GM19467 (cell line): Measurements from ENCODE around the gene FGD6.
"Not testable (repeated sequence)": the region's sequence is repeated elsewhere in the genome, so short reads cannot be mapped to it uniquely, and the experiment has no call there.

Source experiments
- ATAC-seq: cut with Tn5 transposase; IDR thresholded peaks from one replicate; pipeline ENCODE4 v1.9.1; 2021; ENCODE audit warnings: mild to moderate bottlenecking, moderate library complexity; ENCODE audit not compliant: unreplicated experiment

FGD6 gene

GRCh38 chr12:95206916-95207315 is 10.4 kb downstream of the FGD6 start:
- ATAC-seq, result no peak

DNA sequence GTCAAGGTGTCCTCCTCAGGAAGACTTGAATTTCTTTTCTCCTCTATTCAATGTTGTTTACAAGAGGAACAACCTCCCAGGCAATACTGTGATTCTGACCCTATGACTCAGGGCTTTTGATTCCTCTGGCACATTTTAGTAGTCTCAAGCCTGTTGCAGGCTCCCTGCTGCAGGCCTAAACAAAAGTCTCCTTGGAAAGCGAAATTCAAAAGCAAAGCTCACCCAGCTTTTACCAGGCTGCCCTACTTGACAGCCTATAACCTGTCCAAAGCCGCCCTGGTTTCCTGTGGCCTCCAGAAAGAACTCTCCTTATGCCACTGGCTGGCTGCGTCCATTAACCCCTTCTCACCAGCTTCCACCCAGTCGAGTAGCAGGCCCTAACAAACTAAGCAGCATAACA is 11.6 kb downstream of the FGD6 start:
- no peak for ATAC-seq

DNA sequence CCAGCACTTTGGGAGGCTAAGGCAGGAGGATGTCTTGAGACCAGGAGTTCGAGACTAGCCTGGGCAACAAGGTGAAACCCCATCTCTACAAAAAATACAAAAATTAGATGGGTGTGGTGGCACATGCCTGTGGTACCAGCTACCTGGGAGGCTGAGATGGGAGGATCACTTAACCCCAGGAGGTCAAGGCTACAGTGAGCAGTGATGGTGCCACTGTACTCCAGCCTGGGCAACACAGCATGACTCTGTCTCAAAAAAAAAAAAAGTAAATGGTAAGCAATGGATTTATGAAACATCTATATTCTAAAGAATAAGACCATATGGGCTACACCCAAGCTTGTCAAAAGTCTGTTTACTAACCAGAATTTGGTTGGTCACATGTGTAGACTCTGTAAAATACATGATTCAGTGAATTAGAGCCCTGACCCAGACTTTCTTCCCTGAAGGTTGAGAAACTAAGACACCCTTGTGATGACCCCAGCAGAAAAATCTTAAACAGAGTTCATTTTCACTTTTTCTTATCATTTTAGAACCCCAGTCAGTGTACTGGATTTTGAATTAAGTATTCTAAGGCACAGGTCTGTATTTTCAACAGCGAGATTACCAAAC is 12.1 kb downstream of the FGD6 start:
- no peak for ATAC-seq

DNA sequence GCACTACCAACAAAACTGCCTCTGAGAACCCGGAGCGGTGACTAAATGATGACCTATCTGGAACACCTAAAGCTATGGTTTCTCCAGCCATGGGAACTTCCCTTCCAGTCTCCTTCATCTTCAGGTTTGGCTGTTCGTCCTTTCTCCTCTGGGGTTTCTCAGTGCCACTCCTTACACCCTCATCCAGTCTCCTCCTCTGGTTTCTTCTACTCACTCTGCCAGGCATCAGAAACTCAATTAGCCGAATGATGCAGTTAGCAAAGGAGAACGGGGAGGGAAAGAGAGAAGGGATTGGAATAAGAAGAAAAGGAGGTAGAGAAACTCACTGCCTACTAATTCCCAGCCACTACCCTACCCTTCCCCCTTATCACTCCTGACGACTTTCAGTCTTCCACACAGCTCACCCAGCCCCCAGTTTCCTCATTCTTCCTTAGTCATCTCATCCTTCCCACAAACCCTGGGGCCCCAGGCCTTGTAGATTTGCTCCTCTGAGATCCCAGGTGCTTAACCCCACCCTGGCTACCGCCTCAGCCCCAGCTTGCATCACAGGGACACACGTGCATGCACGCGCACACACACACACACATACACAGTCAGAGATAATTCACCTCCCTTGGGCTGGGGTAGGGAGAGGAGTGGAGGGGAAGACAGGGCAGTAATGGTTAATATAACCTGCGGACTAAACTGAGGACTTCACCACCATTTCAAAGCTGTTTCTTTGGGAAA is 13.0 kb downstream of the FGD6 start:
- no peak for ATAC-seq

GRCh38 chr12:95203487-95204030 is 13.7 kb downstream of the FGD6 start:
- no peak for ATAC-seq

- ATAC-seq, result no peak
Measured at GRCh38 chr12:95202691-95203486, 14.4 kb downstream of the FGD6 start.

- no peak for ATAC-seq
Measured at GRCh38 chr12:95201056-95201670, 16.1 kb downstream of the FGD6 start.

- no peak for ATAC-seq
Measured at GRCh38 chr12:95200128-95200894, 17.0 kb downstream of the FGD6 start.

GRCh38 chr12:95198914-95199313 is 18.4 kb downstream of the FGD6 start:
- peak; percentile 47 for ATAC-seq

DNA sequence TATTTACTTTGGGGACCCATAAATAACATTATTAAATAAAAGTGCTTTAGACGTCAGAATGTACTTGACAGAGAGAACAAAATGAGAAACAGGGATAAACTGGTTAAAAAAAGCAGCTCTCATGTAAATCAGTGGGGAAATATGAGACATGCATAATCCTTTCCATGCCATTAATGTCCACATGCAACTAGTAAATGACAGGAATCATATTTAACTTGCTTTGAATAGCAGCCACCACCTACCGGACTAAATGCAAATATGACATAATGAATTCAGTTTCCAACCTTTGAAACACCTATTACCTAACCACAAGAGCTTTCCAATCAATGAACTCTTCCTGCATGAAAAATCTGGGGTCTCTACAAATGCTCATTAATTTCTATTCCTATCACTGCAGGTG is 19.6 kb downstream of the FGD6 start:
- ATAC-seq, result no peak

- ATAC-seq, result not testable (repeated sequence)
Measured at GRCh38 chr12:95196875-95197569, 20.2 kb downstream of the FGD6 start.

- no peak for ATAC-seq
Measured at GRCh38 chr12:95195122-95195521, 22.1 kb downstream of the FGD6 start.

DNA sequence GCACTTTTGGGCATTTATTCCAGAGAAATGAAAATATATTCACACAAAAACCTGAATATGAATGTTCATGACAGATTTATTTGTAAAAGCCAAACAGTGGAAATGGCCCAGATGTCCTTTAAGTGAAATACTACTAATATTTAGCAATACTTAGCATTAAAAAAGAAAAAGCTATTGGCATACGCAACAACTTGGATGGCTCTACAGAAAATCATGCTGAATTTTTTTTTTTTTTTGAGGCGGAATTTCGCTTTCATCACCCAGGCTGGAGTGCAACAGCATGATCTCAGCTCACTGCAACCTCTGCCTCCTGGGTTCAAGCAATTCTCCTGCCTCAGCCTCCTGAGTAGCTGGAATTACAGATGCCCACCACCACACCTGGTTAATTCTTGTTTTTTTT is 24.1 kb downstream of the FGD6 start:
- ATAC-seq, result no peak

GRCh38 chr12:95192271-95192670 is 25.0 kb downstream of the FGD6 start:
- ATAC-seq, result no peak

DNA sequence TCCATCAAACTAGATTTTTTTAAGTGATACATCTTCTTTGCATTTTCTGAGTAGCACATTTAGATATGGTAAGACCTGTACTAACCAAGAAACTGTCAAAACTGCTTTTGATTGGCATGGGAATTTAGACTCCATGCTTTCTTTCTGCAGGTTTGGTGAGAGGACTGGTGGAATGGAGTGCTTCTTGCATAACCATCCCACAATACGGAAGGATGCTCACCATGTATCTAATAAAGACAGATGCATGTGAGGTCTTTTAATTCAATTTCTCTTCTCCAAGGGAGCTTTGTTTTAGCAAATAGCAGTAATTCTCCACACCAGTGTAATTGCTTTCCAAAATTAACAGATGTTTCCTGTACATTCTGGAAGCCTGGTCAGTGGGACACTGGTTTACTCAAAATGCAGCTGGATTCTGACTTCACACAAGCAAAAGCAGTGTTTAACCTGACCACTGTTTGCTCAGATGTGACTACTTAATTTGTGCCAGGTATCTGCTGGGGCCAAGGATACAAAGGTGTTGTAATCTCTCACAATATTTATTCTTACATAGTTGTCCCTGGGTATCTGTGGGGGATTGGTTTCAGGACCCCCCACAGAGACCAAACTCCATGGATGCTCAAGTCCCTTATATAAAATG is 26.1 kb downstream of the FGD6 start:
- no peak for ATAC-seq

DNA sequence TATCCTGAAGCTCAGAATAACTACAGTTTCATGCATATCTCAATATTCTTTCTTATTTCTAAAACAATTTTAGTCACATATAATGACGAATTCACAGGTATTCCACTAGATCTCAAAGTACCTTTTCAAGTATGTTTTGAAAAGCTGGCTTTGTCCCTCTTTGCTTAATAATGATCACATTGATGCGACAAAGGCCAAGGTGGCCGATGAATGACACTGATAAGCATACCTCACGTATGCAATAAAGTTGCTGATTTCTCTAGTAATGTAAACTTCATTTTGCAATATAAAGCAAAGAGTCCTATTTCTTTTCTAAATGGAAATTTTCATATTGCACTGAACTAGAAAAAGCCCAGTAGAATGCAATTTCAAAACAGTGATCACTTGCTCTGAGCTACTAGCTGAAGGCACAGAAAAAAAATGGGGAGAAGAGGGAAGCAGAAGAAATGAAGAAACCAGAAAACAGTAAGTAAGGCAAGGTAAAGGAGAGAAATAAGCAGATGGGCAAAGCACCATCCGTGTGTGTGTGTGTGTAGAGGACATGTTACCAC is 29.3 kb downstream of the FGD6 start:
- no peak for ATAC-seq

- ATAC-seq, result no peak
Measured at GRCh38 chr12:95185854-95186253, 31.4 kb downstream of the FGD6 start.

DNA sequence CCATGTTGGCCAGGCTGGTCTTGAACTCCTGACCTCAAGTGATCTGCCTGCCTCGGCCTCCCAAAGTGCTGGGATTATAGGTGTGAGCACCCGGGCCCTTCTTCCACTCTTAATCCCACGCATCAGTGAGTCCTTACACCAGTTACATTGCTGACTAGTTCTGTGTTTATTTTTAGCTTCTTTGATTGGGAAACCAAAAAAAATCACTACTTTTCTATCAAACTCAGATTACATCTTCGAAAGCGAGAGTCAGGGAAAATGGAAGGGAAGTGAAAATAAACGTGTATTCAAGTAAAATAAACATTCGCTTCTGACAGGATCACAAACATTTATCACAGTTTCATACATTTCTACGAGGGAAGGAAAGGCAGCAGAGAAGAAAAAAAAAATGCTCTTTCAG is 32.2 kb downstream of the FGD6 start:
- ATAC-seq, result no peak

- ATAC-seq, result no peak
Measured at GRCh38 chr12:95184121-95184520, 33.1 kb downstream of the FGD6 start.
